ENCODE measurements around the gene ZKSCAN3. TPM values are rescaled to one million over a fixed set of nuclear protein-coding genes. Genes with fewer than 3 reads are reported as not detected.

Gene ZKSCAN3
- total RNA-seq, 2 donors from 2014 or later, result 1.3 to 1.6 TPM

DNA sequence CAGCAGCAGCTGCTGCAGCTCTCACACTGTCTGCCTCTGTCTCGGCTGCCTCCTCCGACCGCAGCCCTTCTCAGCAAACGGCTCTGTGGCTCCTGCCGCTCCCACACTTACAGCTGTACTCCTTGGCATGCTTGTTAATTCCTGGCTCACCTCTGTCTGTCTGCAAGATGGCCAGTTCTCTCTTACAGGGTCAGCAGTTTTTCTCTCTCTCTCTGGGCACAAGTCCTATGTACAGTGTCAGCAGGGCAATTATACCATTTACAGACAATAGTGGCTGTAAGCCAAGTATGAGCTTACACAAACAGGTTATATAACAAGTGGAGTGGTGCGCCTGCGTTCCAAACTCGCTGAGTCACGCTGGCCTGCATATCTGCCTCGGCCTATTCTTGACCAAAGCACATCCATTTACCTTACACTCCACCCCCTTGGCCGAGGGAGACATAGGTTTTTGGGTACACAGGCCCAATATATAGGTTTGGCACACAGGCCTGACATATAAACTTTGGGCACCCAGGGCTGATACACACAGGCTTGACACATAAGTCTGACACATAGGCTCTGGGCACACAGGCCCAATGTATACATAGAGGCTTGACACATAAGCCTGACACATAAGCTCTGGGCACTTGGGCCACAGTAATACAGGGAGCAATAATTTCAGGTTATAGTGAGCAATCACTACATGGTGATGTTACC, 4.4 kb downstream of the ZKSCAN3 start:
- 52 to 58% methylated on average over 10 to 11 of the region's 11 CpGs for WGBS, 2 donors
- no peaks in the 10 kb centered on the region for H3K9me3 ChIP-seq
- peak overlapping the region in 3 of 4 donors; percentile 84 to 94 (median 89) for H3K27ac ChIP-seq
- intact Hi-C loops (cut with DNase I), result loop anchor here (10.0 kb wide), 1 partner anchor 219 kb away; no protein-coding TSS in a partner anchor
- TF ChIP-seq, protein P1, sequence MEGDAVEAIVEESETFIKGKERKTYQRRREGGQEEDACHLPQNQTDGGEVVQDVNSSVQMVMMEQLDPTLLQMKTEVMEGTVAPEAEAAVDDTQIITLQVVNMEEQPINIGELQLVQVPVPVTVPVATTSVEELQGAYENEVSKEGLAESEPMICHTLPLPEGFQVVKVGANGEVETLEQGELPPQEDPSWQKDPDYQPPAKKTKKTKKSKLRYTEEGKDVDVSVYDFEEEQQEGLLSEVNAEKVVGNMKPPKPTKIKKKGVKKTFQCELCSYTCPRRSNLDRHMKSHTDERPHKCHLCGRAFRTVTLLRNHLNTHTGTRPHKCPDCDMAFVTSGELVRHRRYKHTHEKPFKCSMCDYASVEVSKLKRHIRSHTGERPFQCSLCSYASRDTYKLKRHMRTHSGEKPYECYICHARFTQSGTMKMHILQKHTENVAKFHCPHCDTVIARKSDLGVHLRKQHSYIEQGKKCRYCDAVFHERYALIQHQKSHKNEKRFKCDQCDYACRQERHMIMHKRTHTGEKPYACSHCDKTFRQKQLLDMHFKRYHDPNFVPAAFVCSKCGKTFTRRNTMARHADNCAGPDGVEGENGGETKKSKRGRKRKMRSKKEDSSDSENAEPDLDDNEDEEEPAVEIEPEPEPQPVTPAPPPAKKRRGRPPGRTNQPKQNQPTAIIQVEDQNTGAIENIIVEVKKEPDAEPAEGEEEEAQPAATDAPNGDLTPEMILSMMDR (IDR thresholded peaks at IDR 0.05), result peak in 1 of 7 experiments; percentile 4
- TF ChIP-seq POLR2A (IDR thresholded peaks at IDR 0.05), result peak in 2 of 3 donors; percentile 52 to 57
- peak; percentile 61 for ATAC-seq
- H3K4me1 ChIP-seq, result peaks cover 40% of the 10 kb centered on the region
- H3K36me3 ChIP-seq (replicated peaks in 1 of 2; ENCODE audit: insufficient read depth in 1 of 2, low read depth in 2 of 2), result no peaks in the 10 kb centered on the region
- no peaks in the 10 kb centered on the region for H3K27me3 ChIP-seq
- DNase-seq, result peak; percentile 62 to 90 (median 80)
- H3K4me3 ChIP-seq, result no peak overlapping the region

DNA sequence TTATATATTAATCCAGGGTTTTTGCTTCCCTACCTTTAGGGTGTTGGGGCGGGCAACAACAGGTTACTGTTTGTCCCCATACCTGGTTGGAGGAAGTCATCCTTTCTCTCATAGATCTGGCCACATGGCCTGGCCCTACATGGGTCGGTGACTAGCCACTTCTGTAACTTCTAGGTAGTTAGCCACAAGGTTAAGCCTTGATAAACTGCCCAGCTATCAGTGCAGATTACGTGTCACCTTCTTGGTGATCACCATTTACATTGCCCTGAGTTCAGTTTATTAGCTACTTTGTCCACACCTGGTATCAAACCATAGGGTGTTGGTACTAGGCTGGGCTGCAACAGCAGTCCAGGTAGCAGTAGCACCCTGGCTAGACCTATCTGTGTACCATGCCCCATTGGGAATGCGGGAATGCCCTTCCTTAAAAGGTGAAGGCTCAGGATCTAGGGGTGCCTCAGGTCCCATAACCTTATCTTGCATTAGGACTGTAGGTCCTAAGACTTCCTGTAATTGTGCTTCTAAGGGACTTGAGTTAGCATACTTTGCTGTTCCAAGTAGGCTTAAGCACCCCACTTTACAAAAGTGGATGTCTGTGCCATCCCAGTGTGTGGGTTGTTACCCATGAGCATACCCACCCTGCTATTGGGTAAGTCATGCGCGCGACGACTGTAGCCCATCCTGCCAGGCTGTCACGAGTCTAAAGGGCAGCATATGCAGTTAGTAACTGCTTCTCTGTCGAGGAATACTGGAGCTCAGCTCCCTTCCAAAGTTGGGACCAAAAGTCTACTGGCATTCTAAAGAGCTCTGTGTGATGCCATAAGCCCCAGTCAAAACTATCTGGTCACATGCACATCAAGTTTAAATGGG, 5.2 kb downstream of the ZKSCAN3 start:
- H3K27ac ChIP-seq, result peak overlapping the region; percentile 84 to 94 (median 88)
- intact Hi-C loops (cut with DNase I), result loop anchor here (10.0 kb wide), 1 partner anchor 220 kb away; no protein-coding TSS in a partner anchor
- no peaks in the 10 kb centered on the region for H3K9me3 ChIP-seq
- H3K4me1 ChIP-seq, result peaks cover 40% of the 10 kb centered on the region
- DNase-seq (no peak), ATAC-seq (no peak)
- H3K36me3 ChIP-seq (replicated peaks in 1 of 2; ENCODE audit: insufficient read depth in 1 of 2, low read depth in 2 of 2), result no peaks in the 10 kb centered on the region
- 79 to 84% methylated on average over 10 of the region's 10 CpGs for WGBS, 2 donors
- H3K27me3 ChIP-seq, result no peaks in the 10 kb centered on the region
- no peak overlapping the region for H3K4me3 ChIP-seq
- TF ChIP-seq, protein P1 (IDR thresholded peaks at IDR 0.05), result no peak
- TF ChIP-seq POLR2A (IDR thresholded peaks at IDR 0.05), result no peak

DNA sequence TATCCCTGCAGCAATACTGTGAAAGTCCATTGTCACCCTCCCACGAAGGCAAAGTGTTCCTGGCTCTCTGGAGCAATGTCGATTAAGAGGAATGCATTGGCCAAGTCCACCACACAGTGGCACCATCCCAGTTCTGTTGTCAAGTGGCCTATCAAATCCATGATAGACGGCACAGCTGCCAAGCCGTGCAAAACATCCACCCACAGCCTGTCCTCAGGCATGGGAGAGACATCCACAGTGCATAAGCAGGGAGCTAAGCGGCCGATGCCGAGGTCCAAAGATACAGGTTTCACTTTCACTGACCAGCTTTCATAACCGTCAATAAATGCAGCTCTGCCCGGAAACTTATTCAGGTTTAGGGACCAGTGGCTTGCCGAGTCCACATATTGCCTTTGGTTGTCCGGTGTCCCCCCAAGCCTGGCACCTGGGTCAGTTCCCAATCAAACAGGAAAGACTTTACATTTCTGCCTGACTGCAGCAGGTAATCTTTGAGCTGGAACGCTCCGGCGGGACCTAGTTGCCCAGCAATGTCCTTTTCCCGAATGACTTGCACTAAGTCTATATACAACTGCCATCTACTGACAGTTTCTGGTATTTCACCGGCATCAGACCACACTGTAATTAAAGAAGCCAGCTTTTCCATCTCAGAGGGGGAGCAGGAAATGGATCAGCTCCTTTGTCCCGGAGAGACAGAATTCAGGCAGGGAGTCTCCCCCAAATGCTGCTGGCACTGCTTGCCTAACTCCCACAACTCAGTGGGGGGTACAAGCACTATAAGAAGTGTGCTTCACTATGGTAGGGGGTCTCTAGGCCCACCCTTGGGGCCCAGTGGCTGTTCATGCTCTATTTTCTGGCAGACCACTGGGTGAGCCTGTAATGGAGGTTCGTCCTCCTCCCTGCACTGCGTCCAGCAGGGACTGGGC, 6.3 kb downstream of the ZKSCAN3 start:
- Histone ChIP-seq H3K27ac (peak overlapping the region; percentile 84 to 94 (median 88)), H3K36me3 (replicated peaks in 1 of 2; ENCODE audit: insufficient read depth in 1 of 2, low read depth in 2 of 2) (no peaks in the 10 kb centered on the region), H3K4me3 (peak overlapping the region in 1 of 2 donors; percentile 31), H3K4me1 (peaks cover 31% of the 10 kb centered on the region), H3K27me3 (no peaks in the 10 kb centered on the region), H3K9me3 (no peaks in the 10 kb centered on the region)
- peak; percentile 92 for ATAC-seq
- intact Hi-C loops (cut with DNase I), result loop anchor here (10.0 kb wide), 1 partner anchor 221 kb away; no protein-coding TSS in a partner anchor
- peak; percentile 80 to 90 (median 87) for DNase-seq
- whole genome bisulfite sequencing, 2 donors, result 1 to 7% methylated on average over 9 to 19 of the region's 19 CpGs
- TF ChIP-seq POLR2A (IDR thresholded peaks at IDR 0.05), result peak in 2 of 3 donors; percentile 47 to 64
- TF ChIP-seq, protein P1 (IDR thresholded peaks at IDR 0.05), result peak; percentile 76 to 96 (median 93)

DNA sequence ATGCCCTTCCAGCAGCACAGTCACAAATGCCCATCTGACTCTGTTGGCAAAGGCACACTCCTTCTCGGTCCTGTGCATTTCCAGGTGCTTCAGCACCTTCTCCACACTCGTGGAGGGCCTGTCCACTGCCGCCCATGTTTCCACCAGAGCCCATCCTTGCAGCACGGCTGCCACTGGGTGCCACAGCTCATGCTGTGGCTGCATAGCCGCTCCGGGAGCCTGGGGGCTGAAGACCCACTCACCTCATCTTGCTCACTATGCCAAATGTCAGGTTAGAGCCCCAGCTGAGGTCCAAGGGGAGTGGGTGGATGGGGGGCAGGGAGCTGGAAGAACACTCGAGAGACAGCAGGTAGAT, 6.9 kb downstream of the ZKSCAN3 start:
- no peak for ATAC-seq
- 32 to 48% methylated on average over 5 to 7 of the region's 7 CpGs for WGBS, 2 donors
- no peak for TF ChIP-seq POLR2A (IDR thresholded peaks at IDR 0.05)
- TF ChIP-seq, protein P1 (IDR thresholded peaks at IDR 0.05), result no peak
- peak overlapping the region; percentile 84 to 94 (median 88) for H3K27ac ChIP-seq
- no peak overlapping the region for H3K4me3 ChIP-seq
- no peaks in the 10 kb centered on the region for H3K9me3 ChIP-seq
- intact Hi-C loops (cut with DNase I), result loop anchor here (10.0 kb wide), 1 partner anchor 222 kb away; no protein-coding TSS in a partner anchor
- no peaks in the 10 kb centered on the region for H3K27me3 ChIP-seq
- no peaks in the 10 kb centered on the region for H3K36me3 ChIP-seq (replicated peaks in 1 of 2; ENCODE audit: insufficient read depth in 1 of 2, low read depth in 2 of 2)
- H3K4me1 ChIP-seq, result peaks cover 25% of the 10 kb centered on the region
- no peak for DNase-seq

All from body of pancreas (tissue), 4 donors.